ENCODE data around the gene ADCY5. TPM values are rescaled to one million over a fixed set of nuclear protein-coding genes. Genes with fewer than 3 reads are reported as not detected.

The ADCY5 gene
- total RNA-seq, 4 donors from 2014 or later: 0.46 to 3.5 (median 1.3) TPM

GRCh38 chr3:123281929-123282328 lies 167.0 kb downstream of the ADCY5 start:
- intact Hi-C loops (cut with DNase I; ENCODE audit: low total_unique reads): no loop called here
- peak in 1 of 2 donors; percentile 76 for DNase-seq (ENCODE audit: low spot score in 2 of 2)
- 95 to 98% methylated on average over 2 of the region's 2 CpGs for WGBS, 2 donors
- no peak for TF ChIP-seq POLR2A (IDR thresholded peaks at IDR 0.05)
- no peak for TF ChIP-seq CTCF (IDR thresholded peaks at IDR 0.05)
- H3K4me3 ChIP-seq (ENCODE audit: low read depth, poor library complexity, severe bottlenecking): no peak overlapping the region

- no peak for TF ChIP-seq POLR2A (IDR thresholded peaks at IDR 0.05)
- TF ChIP-seq CTCF (IDR thresholded peaks at IDR 0.05): no peak
- intact Hi-C loops (cut with DNase I; ENCODE audit: low total_unique reads): no loop called here
- no peak overlapping the region for H3K4me3 ChIP-seq (ENCODE audit: low read depth, poor library complexity, severe bottlenecking)
- no peak for DNase-seq (ENCODE audit: low spot score in 2 of 2)
- 90 to 94% methylated on average over 3 of the region's 3 CpGs for WGBS, 2 donors
These were observed 167.5 kb downstream of the ADCY5 start for GRCh38 chr3:123281406-123281805.

- no peak for DNase-seq (ENCODE audit: low spot score in 2 of 2)
- intact Hi-C loops (cut with DNase I; ENCODE audit: low total_unique reads): no loop called here
- no peak overlapping the region for H3K4me3 ChIP-seq (ENCODE audit: low read depth, poor library complexity, severe bottlenecking)
- TF ChIP-seq POLR2A (IDR thresholded peaks at IDR 0.05): no peak
- TF ChIP-seq CTCF (IDR thresholded peaks at IDR 0.05): no peak
- 81 to 83% methylated on average over 7 of the region's 7 CpGs for WGBS, 2 donors
These were observed 169.8 kb downstream of the ADCY5 start for GRCh38 chr3:123279121-123279520.

GRCh38 chr3:123278446-123278845 lies 170.4 kb downstream of the ADCY5 start:
- intact Hi-C loops (cut with DNase I; ENCODE audit: low total_unique reads): no loop called here
- 83 to 90% methylated on average over 5 of the region's 5 CpGs for WGBS, 2 donors

GRCh38 chr3:123277106-123277505 lies 171.8 kb downstream of the ADCY5 start:
- intact Hi-C loops (cut with DNase I; ENCODE audit: low total_unique reads): no loop called here
- TF ChIP-seq POLR2A (IDR thresholded peaks at IDR 0.05) (no peak), CTCF (IDR thresholded peaks at IDR 0.05) (no peak)
- 85 to 88% methylated on average over 6 of the region's 6 CpGs for WGBS, 2 donors
- H3K4me3 ChIP-seq (ENCODE audit: low read depth, poor library complexity, severe bottlenecking): no peak overlapping the region
- no peak for DNase-seq (ENCODE audit: low spot score in 2 of 2)

More at GRCh38 chr3:123278446-123278845, 170.4 kb downstream of the ADCY5 start:
- DNase-seq (ENCODE audit: low spot score in 2 of 2): no peak
- H3K4me3 ChIP-seq (ENCODE audit: low read depth, poor library complexity, severe bottlenecking): no peak overlapping the region
- TF ChIP-seq CTCF (IDR thresholded peaks at IDR 0.05) (no peak), POLR2A (IDR thresholded peaks at IDR 0.05) (no peak)

- no peak for TF ChIP-seq CTCF (IDR thresholded peaks at IDR 0.05)
- no peak for TF ChIP-seq POLR2A (IDR thresholded peaks at IDR 0.05)
- intact Hi-C loops (cut with DNase I; ENCODE audit: low total_unique reads): no loop called here
- 79 to 83% methylated on average over 10 of the region's 10 CpGs for WGBS, 2 donors
- DNase-seq (ENCODE audit: low spot score in 2 of 2): no peak
- no peak overlapping the region for H3K4me3 ChIP-seq (ENCODE audit: low read depth, poor library complexity, severe bottlenecking)
These were observed 172.4 kb downstream of the ADCY5 start for GRCh38 chr3:123276346-123277006.

Measured in lower leg skin (tissue), 4 donors.